NCI-H345 treated with DMSO at 0.1 percent for 48 hours (cell line): ENCODE data around the gene PRKCA.
"Not testable (repeated sequence)": the region's sequence is repeated elsewhere in the genome, so short reads cannot be mapped to it uniquely, and the experiment has no call there.

Experiments used
- DNase-seq: peaks from one replicate; lab custom pipeline; 2025; ENCODE audit not compliant: unreplicated experiment; lab: John Stamatoyannopoulos, UW

Gene PRKCA

DNA sequence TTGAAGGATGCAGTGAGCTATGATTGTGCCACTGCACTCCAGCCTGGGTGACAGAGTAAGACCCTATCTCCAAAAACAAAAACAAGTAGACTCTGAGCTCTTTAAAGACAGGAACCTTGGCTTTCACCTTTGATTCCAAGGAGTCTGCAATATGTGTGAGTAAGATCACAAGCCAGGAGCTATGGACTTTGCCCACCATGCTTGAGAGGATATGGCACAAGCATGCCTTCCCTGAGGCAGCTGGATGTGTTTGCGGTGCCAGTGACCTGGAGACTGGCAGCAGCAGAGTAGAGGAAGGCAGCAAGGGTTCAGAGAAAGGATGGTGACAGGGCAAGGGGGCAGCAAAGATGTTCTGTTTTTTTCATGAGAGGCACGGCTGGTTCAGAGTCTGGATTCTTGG is 14.5 kb upstream of the PRKCA start:
- no peak for DNase-seq

DNA sequence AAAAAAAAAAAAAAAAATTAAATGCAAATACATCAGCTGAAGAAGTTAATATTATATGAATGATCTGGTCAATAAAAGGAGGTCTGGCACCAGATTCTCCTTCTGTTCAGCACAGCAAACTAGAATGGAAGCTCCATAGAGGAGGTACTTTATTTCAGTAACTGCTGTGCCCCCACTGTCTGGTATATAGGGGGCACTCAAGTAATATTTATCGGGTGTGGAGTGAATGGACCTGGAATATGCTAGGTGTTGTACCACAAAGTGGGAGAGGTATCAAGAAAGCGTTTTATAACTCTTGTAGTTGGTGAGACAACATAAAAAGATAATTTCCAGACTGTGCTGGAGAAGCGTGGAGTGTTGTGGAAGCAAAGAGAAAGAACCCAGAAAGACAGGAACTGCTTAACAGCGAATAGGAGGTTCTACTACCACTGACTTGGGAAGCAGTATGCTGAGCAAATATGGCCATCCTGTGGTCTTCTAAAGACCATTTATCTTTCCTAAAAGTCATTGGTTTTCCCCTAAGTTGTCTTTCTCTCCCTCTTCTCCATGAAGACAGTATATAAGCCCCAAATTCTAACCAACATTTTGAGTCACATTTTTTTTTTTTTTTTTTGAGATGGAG is 12.2 kb upstream of the PRKCA start:
- no peak for DNase-seq

DNA sequence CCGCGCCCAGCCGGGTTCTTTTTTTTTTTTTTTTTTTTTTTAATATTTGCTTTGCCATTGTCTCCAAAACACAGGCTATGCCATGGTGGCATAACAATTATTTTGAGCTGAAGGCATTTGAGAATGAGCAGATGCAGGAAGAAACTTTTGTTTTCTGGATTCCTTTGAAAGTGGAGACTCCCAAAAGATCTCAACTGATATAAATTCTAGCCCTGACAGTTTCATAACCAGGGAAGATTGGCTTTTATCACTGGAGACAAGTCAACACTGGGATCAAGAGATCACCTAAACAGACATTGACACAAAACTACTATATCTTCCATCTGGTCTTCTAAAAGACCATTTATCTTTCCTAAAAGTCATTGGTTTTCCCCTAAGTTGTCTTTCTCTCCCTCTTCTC is 10.1 kb upstream of the PRKCA start:
- DNase-seq, result no peak

DNA sequence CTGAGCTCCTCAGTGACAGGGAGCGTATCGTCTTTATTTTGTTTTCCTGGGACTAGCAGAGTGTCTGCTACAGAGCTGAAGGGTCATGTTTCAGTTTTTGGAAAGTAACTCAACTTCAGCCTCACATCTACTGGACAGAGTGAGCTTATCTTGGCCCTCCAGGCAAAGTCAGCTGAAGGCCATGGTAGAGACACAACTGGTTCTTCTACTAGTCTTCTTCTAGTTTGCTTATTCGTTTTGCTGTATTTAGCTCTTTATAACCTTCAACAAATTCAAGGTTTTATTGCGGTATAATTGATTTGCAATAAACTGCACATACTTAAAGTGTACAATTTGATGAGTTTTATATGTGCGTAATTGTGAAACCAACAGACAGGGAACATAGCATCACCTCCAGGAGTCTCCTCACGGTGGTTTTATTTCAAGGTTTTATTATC is 6.1 kb upstream of the PRKCA start:
- no peak for DNase-seq

DNA sequence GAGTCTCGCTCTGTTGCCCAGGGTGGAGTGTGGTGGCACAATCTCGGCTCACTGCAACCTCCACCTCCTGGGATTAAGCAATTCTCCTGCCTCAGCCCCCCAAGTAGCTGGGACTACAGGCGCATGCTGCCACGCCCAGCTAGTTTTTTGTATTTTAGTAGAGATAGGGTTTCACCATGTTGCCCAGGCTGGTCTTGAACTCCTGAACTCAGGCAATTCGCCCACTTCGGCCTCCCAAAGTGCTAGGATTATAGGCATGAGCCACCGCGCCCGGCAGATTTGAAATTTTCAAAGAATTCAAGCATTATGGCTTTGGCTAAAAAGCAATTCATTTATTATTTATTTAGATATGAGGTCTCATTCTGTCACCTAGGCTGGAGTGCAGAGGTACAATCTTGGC is 5.0 kb upstream of the PRKCA start:
- DNase-seq, result not testable (repeated sequence)

DNA sequence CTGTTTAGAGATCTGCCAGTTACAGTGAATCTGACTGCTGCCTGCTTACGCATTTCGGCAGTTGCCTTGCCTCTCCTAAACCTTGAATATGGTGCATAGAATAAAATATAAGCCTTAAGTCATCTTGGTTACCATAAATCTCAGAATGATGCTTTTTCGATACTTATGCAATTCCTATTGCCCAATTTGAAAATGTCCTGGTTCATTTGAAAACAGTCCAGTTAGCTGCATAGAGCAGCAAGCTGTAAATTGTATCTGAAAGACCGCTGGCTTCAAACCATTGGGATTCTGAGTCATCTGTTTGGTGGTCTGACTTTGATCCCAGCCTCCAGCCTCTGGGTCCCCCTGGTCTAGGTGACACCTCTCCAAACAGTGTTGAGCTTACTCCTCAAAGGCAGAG is 2.7 kb upstream of the PRKCA start:
- no peak for DNase-seq

DNA sequence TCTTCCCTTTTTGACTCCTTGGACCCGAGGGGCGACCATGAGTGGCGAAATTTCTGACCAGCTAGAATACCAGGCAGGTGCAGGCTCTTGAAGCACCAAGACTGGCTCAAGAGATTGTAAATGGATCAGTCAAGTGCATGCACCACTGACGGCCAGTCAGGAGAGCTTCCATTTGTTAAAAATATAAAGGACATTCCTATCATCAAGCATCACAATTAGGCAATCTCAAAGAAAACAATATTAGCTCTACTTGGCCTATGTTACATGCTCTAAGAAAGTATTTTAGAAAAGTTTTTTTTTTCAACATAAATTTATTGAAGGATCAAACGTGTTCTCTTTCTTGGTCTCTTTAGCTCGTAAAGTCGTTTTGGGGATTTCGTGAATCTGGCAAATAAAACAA is 1.5 kb upstream of the PRKCA start:
- DNase-seq, result no peak

DNA sequence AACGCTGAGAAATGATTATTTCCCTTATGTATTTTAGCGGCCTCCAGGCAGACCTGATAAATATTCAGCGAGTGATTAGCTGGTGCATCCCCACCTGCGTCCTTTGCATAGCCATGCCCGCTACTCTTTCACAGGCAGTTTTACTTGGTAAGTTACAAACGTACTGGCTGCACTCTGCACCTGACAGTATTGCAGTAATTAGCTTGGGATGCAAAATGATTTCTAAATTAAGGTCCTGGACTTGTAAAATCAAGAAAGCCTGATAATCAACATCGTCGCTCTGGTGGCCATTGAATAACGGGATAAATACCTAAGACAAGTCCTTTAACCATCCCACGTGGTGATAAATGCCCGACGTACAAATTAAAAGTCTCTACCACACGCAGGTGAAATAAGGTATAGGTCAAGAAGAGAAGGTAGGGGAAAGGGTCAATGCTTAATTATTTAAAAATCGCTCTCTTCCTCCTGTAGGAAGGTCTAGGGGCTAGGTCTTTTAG is 998 bp upstream of the PRKCA start:
- DNase-seq, result no peak

DNA sequence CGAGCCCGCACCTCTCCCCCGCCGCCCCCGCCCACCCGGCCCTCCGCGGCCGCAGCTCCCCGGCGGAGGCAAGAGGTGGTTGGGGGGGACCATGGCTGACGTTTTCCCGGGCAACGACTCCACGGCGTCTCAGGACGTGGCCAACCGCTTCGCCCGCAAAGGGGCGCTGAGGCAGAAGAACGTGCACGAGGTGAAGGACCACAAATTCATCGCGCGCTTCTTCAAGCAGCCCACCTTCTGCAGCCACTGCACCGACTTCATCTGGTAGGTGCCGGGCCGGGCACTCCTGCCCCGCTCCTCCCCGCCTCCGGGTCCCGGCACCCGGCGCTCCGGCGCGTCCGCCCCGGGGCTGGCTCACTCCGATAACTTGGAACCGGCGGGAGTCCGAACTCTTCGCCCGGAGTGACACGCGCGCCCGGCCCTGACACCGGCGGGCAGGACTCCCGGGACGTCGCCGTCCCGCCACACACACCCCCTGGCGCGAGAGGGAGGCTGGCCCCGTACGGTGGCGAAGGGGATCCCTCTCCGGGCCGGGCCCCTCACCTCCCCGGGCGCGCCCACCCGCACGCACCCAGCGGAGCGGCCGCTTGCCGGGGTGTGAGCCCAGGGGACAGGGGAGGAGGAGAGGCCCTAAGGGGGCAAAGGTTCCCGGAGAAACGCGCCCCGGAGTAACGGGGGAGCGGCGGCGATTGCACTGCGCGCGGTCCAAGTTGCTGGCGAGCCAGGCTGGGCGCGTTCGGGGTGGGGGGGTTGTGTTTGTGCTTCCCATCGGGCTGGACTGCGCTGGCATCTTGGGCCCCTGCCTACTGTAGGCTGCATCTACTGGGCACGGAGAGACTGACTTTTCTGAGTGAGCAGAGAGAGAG is 581 bp downstream of the PRKCA start:
- no peak for DNase-seq

DNA sequence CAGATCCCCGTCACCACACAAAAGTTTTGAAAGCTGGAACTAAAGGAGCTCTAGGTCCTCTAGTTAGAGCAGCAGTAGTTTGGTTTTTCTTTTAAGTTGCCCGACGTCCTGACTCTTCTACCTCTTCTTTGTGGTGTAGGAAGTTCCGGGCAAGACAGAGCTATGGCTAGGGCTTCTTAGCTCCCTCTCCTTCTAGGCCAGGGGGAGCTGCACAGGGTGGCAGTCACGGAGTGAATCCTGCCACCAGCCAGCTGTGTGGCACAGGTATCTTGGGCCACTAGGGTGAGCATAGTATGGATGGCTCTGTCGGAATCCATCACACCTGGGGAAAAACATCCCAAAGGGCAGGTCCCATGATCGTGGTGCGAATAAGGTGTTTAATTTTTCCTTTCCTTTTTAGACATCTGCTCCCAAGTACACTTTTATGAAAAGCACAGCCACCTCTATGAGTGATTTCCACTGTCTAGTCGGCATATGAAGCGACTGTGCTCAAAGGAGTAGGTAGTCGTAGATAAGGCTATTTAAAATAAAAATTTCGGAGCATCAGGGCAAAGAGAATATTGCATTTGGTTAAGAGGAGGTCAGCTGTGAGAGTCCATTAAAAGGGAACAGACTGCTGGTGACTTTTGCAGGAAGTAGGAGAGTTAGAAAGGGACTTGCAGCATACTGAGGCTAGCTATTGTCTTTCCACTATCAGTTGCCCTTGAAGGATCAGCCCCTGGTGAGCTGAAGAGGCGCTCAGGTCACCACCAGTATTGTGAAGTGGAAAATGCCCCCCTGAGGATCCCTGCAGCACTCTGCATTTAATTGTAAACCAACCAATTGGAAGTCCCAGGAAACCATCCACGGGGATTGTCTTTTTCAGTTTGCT is 2.1 kb downstream of the PRKCA start:
- DNase-seq, result peak; percentile 41

DNA sequence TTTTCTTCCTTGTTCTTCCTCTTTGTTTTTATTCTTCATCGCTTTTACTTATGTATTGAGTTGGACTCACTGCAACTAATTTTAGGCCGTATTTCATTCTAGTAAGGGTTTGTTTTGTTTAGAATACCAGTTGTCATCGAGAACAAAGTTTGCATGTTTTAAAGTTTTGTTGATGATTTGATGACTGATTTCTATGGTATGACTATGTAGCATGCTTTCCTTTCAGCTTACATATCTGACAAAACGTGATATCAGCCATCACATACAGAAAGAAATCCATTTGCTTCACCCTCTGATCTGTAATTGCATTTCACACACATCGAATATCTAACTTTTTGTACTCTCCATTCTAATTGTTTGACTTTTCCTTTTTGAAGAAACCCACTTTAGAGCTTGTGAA is 4.0 kb downstream of the PRKCA start:
- DNase-seq, result no peak

DNA sequence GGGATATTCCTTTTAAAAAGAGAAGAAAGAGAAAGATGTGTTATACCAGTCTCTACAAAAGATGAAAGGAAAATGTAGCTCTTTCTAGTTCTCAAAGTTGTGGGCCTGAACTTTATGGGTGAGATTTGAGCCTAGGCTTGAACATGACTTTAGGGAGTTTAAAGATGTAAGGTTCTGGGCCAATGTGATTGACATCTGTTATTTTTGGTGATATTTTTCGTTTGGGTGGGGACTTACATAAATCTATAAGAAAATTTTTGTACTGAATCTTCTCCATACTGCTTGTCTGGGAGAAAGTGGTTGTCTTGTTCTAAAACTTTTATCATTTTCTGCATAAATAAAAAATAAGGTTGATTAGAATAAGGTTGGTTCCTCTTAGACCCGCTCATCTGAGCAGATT is 4.8 kb downstream of the PRKCA start:
- no peak for DNase-seq

DNA sequence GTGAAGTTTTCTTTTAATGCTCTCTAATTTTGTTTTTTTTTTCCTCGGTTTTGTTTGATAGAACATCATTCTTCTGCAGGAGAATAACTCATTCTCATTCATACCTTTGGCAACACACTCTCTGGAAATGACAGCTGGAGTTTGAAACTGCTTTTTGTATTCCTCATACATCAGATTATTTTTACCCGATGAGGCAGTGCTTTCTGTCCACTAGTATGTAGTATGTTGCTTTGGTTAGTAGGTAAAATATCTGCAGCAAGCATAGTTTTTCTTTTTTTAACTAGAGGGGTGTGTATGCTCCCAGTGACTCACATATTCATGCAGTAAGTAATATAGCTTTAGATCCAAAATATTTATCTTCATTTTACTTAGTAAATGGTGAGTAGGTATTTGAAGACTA is 6.4 kb downstream of the PRKCA start:
- DNase-seq, result no peak

DNA sequence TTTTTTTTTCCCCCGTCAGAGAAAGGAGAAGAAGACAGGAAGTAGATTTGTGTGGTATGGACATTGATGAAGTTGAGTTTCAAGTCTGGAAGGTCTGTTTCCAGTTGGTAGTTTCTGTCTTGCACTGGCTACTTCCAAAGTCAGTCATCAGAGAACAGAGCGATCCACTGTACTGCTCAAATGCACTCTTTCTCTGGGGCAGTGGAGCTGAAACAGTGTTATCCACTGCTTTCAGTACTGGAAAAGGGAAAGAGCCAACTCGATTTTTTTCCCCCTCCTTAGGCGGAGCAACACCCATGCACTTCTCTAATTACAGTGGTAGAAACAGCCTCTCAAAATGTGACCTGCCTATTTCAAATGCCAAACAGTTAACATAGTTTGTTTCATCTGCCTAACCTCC is 7.4 kb downstream of the PRKCA start:
- no peak for DNase-seq

DNA sequence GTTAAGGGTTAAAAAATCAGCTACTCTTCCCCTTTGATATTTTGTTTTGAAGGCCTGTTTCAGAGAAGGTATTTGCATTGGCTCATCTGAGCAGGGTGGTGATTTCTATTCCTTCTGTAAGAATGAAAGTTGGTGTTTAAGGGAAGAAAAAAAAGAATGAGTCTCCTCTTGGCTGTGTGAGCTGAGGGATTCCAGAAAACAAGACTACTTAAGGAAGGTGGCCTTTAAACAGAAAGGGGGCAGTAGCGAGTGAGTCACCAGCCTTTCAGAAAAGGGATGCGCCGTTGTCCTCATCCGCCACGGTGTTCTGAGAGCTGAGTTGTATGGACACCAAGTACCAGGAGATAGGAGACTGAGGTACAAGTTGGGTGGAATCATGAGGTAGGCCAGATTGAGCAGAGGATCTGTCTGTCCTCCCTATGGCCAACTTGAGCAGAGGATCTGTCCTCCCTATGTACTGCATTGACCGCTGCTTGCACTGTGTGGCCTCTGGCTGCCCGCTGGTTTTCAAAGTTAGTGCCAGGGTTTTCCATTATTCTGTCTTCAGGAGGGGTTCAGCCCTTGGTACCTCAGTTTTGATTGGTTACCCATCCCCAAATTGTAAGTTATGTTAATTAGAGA is 8.2 kb downstream of the PRKCA start:
- DNase-seq, result no peak

DNA sequence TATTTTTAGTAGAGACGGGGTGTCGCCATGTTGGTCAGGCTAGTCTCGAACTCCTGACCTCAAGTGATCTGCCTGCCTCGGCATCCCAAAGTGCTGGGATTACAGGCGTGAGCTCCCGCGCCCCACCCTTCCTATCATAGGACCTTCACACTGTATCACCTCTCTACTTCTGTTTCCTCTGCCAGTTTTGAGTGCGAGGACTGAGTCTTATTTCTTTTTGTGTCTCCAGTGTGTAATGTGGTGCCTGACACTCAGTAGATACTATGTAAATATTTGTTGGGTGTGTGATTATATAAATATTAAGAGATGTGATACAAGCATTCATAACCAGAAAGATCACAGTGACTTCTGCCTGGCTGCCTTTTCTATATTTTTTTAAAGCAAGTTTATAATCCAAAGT is 10.5 kb downstream of the PRKCA start:
- no peak for DNase-seq

DNA sequence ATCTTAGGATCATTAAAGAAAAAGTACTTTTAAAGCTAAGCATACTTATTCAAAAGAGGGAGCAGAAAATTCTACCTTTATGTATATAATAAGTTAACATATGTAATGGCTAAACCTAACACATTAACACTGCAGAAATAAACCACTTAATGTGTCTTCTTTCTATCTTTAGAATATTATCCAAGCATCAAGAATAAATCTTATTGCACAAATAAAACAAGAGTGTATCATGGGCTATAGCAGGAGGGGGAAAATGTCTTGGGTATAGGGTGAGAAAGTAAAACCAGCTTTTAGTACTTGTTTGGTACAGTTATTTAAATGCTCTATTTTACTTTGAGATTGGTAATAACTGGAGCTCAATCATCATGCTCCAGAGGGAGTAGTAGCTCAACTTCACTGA is 10.9 kb downstream of the PRKCA start:
- no peak for DNase-seq

DNA sequence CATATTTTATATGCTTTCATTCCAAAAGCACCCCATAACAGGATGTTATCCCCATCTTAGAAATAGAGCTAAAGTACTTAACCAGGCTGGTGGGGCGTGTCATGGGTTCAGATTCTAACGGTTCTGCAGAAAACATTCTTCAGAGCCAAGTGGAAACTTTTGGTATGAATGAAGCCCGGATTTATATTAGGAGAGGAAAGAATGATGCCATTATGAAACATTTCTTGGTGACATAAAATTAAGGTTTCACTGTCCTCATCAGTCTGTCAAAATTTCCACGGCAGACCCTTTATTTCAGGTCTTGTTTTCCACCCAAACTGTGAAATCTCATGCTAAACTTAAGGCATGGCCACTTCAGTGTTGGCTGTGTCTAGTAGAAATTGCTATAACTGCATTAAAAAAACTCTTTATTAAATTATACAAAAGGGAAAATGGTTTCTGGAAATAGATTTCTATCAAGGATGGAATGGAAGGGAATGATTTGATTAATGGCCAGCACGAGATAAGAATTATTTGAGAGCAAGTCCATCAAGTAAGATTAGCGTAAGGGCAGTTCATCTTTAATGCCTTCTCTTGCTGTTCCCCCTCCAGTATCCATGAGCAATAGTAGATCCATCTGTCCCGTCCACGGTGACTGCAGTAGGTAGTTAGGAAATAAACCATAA is 11.7 kb downstream of the PRKCA start:
- no peak for DNase-seq

DNA sequence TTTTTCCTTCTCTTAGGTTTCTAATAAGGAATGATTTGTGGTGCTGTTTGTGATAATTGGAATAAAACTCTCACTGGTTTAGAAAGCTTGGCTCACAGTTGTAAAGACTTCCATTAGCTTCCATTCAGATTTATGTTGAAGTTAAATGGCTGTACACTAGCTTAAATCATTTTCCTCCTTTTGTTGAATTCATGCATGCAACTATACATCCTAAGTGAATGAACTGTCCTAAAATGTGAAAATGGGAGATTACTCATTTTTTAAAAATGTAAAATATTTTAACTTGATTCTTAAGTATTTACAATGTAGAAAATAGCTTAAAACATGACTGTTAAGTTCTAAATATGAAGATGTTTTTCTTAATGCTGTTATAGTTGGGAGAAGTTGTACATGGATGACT is 15.2 kb downstream of the PRKCA start:
- no peak for DNase-seq

DNA sequence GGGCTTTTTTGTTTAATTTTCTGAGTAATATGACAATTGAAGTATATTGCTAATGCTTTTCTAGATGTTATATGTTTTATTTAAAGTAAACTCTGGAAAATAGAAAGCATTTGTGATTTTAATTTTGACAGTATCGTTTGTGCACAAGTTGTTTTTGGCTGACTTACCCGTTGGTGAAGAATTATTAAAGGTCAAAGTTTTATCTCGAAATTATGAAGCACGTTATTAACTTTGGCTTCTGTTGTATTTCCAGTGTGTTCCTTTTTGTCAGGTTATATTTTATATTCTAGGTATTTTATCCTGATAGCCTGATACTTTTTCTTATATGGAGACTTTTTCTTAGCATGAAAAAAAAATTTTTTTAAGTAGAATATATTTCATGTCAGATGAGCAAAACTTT is 16.8 kb downstream of the PRKCA start:
- DNase-seq, result no peak

DNA sequence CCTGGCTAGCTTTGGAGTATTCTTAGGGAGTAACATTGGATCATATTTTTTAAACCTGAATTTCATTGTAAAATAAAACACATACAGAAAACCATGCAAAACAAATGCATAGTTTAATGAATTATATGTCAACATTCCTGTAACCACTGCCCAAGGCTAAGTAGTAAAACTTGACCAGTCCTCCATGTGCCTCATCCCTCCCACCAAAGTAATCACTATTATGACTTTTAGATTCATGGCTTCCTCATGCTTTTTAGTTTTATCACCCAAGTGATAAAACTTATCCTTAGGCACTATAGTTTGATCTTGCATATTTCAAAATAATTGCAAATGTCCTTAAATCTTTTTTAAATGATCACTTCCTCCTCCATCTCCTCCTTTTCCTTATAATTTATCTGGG is 20.4 kb downstream of the PRKCA start:
- DNase-seq, result no peak
